ENCODE data around the gene COPG2.
"Not testable (repeated sequence)": the region's sequence is repeated elsewhere in the genome, so short reads cannot be mapped to it uniquely, and the experiment has no call there.

- not testable (repeated sequence) for TF ChIP-seq POLR2A (IDR thresholded peaks at IDR 0.05; ENCODE audit: low read depth, low read length); CEBPB (IDR thresholded peaks at IDR 0.05; ENCODE audit: low read depth, low read length); CTCF (conservative IDR thresholded peaks at IDR 0.05; ENCODE audit: low read depth, low read length); MAZ (IDR thresholded peaks at IDR 0.05; ENCODE audit: borderline replicate concordance, low read depth, low read length); NFE2L2 (IDR thresholded peaks at IDR 0.05; ENCODE audit: low read depth, low read length); MAFK (IDR thresholded peaks at IDR 0.05; ENCODE audit: low read depth, low read length); USF2 (IDR thresholded peaks at IDR 0.05; ENCODE audit: low read depth, low read length); CHD1 (IDR thresholded peaks at IDR 0.05; ENCODE audit: low read depth, low read length)
These were observed 156.5 kb downstream of the COPG2 start for GRCh38 chr7:130512038-130512437.
